K562 (cell line): ENCODE data around the gene NACA2.

Experiments
- CTCF ChIP-seq, 3 experiments: IDR thresholded peaks in 2 of 3; conservative IDR thresholded peaks in 1 of 3; 2 replicates each; pipeline ENCODE4 v1.5.1; 2011 to 2012; ENCODE audit warnings: low read length in 3 of 3, mild to moderate bottlenecking in 3 of 3, control low read depth in 2 of 3, improper control_type of control experiment in 1 of 3, inconsistent platforms in 1 of 3, low read depth in 1 of 3, mixed read lengths in 1 of 3, moderate library complexity in 1 of 3; ENCODE audit not compliant: insufficient read depth in 2 of 3
- ERF ChIP-seq: fragments of 450-650 bp; formaldehyde crosslinking; IDR thresholded peaks from 2 replicates; pipeline ENCODE4 v1.4.0; 2020; ENCODE audit warnings: mild to moderate bottlenecking, mixed read lengths
- HDAC2 ChIP-seq: fragments of 450-650 bp; IDR thresholded peaks from 2 replicates; pipeline ENCODE4 v1.6.1; 2016; ENCODE audit warnings: mild to moderate bottlenecking
- HOMEZ ChIP-seq: fragments of 250-450 bp; sonication (Bioruptor Pico); IDR thresholded peaks from 2 replicates; pipeline ENCODE4 v1.4.0; 2020; ENCODE audit warnings: mild to moderate bottlenecking, moderate library complexity
- JUN ChIP-seq, 2 experiments: sonication (generic) in 1 of 2; formaldehyde crosslinking in 1 of 2; IDR thresholded peaks; 2 replicates each; pipeline versions ENCODE4 v1.6.1 to v1.8.0; 2012 to 2022; ENCODE audit warnings: borderline replicate concordance in 2 of 2, mild to moderate bottlenecking in 2 of 2, improper control_type of control experiment in 1 of 2, low read depth in 1 of 2, low read length in 1 of 2, missing genetic modification reagents in 1 of 2
- KLF1 ChIP-seq: fragments of 450-650 bp; IDR thresholded peaks from 2 replicates; pipeline ENCODE4 v1.6.1; 2016; ENCODE audit warnings: missing genetic modification characterization, missing compliant biosample characterization
- POLR2A ChIP-seq: fragments of 450-650 bp; conservative IDR thresholded peaks from 2 replicates; pipeline ENCODE4 v1.6.1; 2016
- SAFB2 ChIP-seq: fragments of 200-400 bp; formaldehyde crosslinking; IDR thresholded peaks from 2 replicates; pipeline ENCODE4 v1.6.1; 2018; ENCODE audit warnings: borderline replicate concordance, low read length, low read depth, moderate library complexity; ENCODE audit not compliant: severe bottlenecking
- ZC3H4 ChIP-seq: sonication (generic); formaldehyde crosslinking; IDR thresholded peaks from 2 replicates; pipeline ENCODE4 v1.9.0; 2021; ENCODE audit warnings: missing genetic modification reagents, borderline replicate concordance
- ZNF274 ChIP-seq: IDR thresholded peaks from 2 replicates; pipeline ENCODE4 v1.6.1; 2011; ENCODE audit warnings: low read depth, mild to moderate bottlenecking, low read length, moderate library complexity, borderline replicate concordance

- TF ChIP-seq SAFB2 (no peak), ZC3H4 (CRISPR knock-in tag) (no peak), ZNF274 (no peak), CTCF (IDR thresholded peaks at IDR 0.05 in 2 of 3, conservative IDR thresholded peaks at IDR 0.05 in 1 of 3; ENCODE audit: insufficient read depth in 2 of 3, low read depth in 1 of 3, low read length in 3 of 3) (no peak), HDAC2 (no peak), KLF1 (tag) (no peak), HOMEZ (CRISPR knock-in tag) (no peak), JUN (IDR thresholded peaks at IDR 0.05; ENCODE audit: borderline replicate concordance, low read depth, low read length) (no peak), JUN (CRISPR knock-in tag; IDR thresholded peaks at IDR 0.05; ENCODE audit: borderline replicate concordance) (no peak), POLR2A (no peak), ERF (CRISPR knock-in tag) (no peak)
These were observed 4.9 kb downstream of the NACA2 start for GRCh38 chr17:61586031-61586566.
